HEK293 (cell line): ENCODE data around the gene CYP51A1.

Source experiments
- CTCF ChIA-PET: fragments of 350-600 bp; formaldehyde crosslinking; extraction: SDS; loops from one replicate; lab custom pipeline; 2021; ENCODE audit warnings: antibody characterized with exemption; lab: Yijun Ruan, JAX
- POLR2A ChIA-PET: fragments of 300-600 bp; formaldehyde crosslinking; extraction: SDS; loops from one replicate; lab custom pipeline; 2020; ENCODE audit warnings: antibody characterized with exemption, inconsistent platforms; lab: Yijun Ruan, JAX
- H3K27ac ChIP-seq: fragments of 200-500 bp; sonication (Bioruptor generic); 2 replicates; pipeline ENCODE4 v1.5.1; 2014; ENCODE audit warnings: low read depth, low read length, control low read depth, inconsistent platforms; ENCODE audit errors: extremely low read depth
- H3K36me3 ChIP-seq, 2 experiments: fragments of 200-500 bp in 1 of 2; sonication (Bioruptor generic) in 1 of 2; 1 replicate in 1 of 2; 2 replicates in 1 of 2; pipeline ENCODE4 v1.5.1; 2014 to 2017; ENCODE audit warnings: inconsistent platforms in 2 of 2, low read length in 2 of 2; ENCODE audit not compliant: control insufficient read depth in 2 of 2, insufficient read depth in 1 of 2
- H3K4me1 ChIP-seq: fragments of 200-500 bp; sonication (Bioruptor generic); 2 replicates; pipeline ENCODE4 v1.5.1; 2014; ENCODE audit warnings: mild to moderate bottlenecking, low read length, inconsistent platforms; ENCODE audit not compliant: control insufficient read depth, insufficient read depth
- H3K4me3 ChIP-seq: 2 replicates; pipeline ENCODE4 v1.5.1; 2011; ENCODE audit warnings: low read depth, mild to moderate bottlenecking, control low read depth, low read length, moderate library complexity
- H3K9me3 ChIP-seq: fragments of 200-500 bp; sonication (Bioruptor generic); 2 replicates; pipeline ENCODE4 v1.5.1; 2014; ENCODE audit warnings: low read depth, low read length, inconsistent platforms; ENCODE audit not compliant: control insufficient read depth, insufficient read depth
- GLI4 ChIP-seq: fragments of 450-650 bp; formaldehyde crosslinking; IDR thresholded peaks from 2 replicates; pipeline ENCODE4 v1.5.1; 2016; ENCODE audit warnings: missing biosample characterization, missing genetic modification characterization
- GLIS1 ChIP-seq: fragments of 450-650 bp; formaldehyde crosslinking; IDR thresholded peaks from 2 replicates; pipeline ENCODE4 v1.5.1; 2016; ENCODE audit warnings: missing biosample characterization, missing genetic modification characterization
- GLIS2 ChIP-seq: fragments of 450-650 bp; formaldehyde crosslinking; IDR thresholded peaks from 2 replicates; pipeline ENCODE4 v1.5.1; 2016; ENCODE audit warnings: missing biosample characterization, missing genetic modification characterization
- HOXC10 ChIP-seq: sonication (generic); formaldehyde crosslinking; IDR thresholded peaks from 2 replicates; pipeline ENCODE4 v1.8.1; 2023; ENCODE audit warnings: mild to moderate bottlenecking, missing genetic modification reagents
- KLF10 ChIP-seq: fragments of 450-650 bp; IDR thresholded peaks from 2 replicates; pipeline ENCODE4 v1.5.1; 2018; ENCODE audit warnings: missing biosample characterization, mild to moderate bottlenecking, missing genetic modification characterization
- KLF9 ChIP-seq: fragments of 450-650 bp; formaldehyde crosslinking; IDR thresholded peaks from 2 replicates; pipeline ENCODE4 v1.5.1; 2016; ENCODE audit warnings: missing biosample characterization, missing genetic modification characterization, low read depth
- SCRT1 ChIP-seq: fragments of 450-650 bp; formaldehyde crosslinking; IDR thresholded peaks from 2 replicates; pipeline ENCODE4 v1.5.1; 2016; ENCODE audit warnings: missing biosample characterization, missing genetic modification characterization, borderline replicate concordance
- SCRT2 ChIP-seq: fragments of 450-650 bp; formaldehyde crosslinking; IDR thresholded peaks from 2 replicates; pipeline ENCODE4 v1.5.1; 2016; ENCODE audit warnings: missing biosample characterization, missing genetic modification characterization
- SP3 ChIP-seq: fragments of 450-650 bp; formaldehyde crosslinking; IDR thresholded peaks from 2 replicates; pipeline ENCODE4 v1.5.1; 2016; ENCODE audit warnings: missing biosample characterization, missing genetic modification characterization
- ZBTB48 ChIP-seq: fragments of 450-650 bp; formaldehyde crosslinking; IDR thresholded peaks from 2 replicates; pipeline ENCODE4 v1.5.1; 2016; ENCODE audit warnings: missing biosample characterization, missing genetic modification characterization
- ZBTB8A ChIP-seq: fragments of 450-650 bp; formaldehyde crosslinking; IDR thresholded peaks from 2 replicates; pipeline ENCODE4 v1.5.1; 2016; ENCODE audit warnings: missing biosample characterization, missing genetic modification characterization
- ZEB2 ChIP-seq: fragments of 450-650 bp; formaldehyde crosslinking; IDR thresholded peaks from 2 replicates; pipeline ENCODE4 v1.5.1; 2016; ENCODE audit warnings: missing biosample characterization, missing genetic modification characterization
- ZFP37 ChIP-seq: fragments of 450-650 bp; formaldehyde crosslinking; IDR thresholded peaks from 2 replicates; pipeline ENCODE4 v1.5.1; 2016; ENCODE audit warnings: missing biosample characterization, missing genetic modification characterization
- ZFP69B ChIP-seq: fragments of 450-650 bp; formaldehyde crosslinking; IDR thresholded peaks from 2 replicates; pipeline ENCODE4 v1.5.1; 2016; ENCODE audit warnings: missing biosample characterization, missing genetic modification characterization
- ZIC2 ChIP-seq: fragments of 450-650 bp; formaldehyde crosslinking; IDR thresholded peaks from 2 replicates; pipeline ENCODE4 v1.5.1; 2016; ENCODE audit warnings: missing biosample characterization, missing genetic modification characterization
- ZNF114 ChIP-seq: fragments of 450-650 bp; formaldehyde crosslinking; IDR thresholded peaks from 2 replicates; pipeline ENCODE4 v1.5.0; 2017; ENCODE audit warnings: missing biosample characterization, missing genetic modification characterization
- ZNF138 ChIP-seq: fragments of 450-650 bp; formaldehyde crosslinking; IDR thresholded peaks from 2 replicates; pipeline ENCODE4 v1.5.1; 2016; ENCODE audit warnings: missing biosample characterization, missing genetic modification characterization, borderline replicate concordance
- ZNF140 ChIP-seq: fragments of 450-650 bp; formaldehyde crosslinking; IDR thresholded peaks from 2 replicates; pipeline ENCODE4 v1.5.1; 2016; ENCODE audit warnings: missing biosample characterization, missing genetic modification characterization
- ZNF2 ChIP-seq: fragments of 450-650 bp; formaldehyde crosslinking; IDR thresholded peaks from 2 replicates; pipeline ENCODE4 v1.5.1; 2016; ENCODE audit warnings: missing biosample characterization, missing genetic modification characterization
- ZNF501 ChIP-seq: fragments of 450-650 bp; formaldehyde crosslinking; IDR thresholded peaks from 2 replicates; pipeline ENCODE4 v1.5.1; 2016; ENCODE audit warnings: missing biosample characterization, missing genetic modification characterization
- ZNF555 ChIP-seq: fragments of 450-650 bp; formaldehyde crosslinking; conservative IDR thresholded peaks from 2 replicates; pipeline ENCODE4 v1.5.1; 2017; ENCODE audit warnings: missing biosample characterization, mild to moderate bottlenecking, missing genetic modification characterization, inconsistent platforms
- ZNF561 ChIP-seq: fragments of 450-650 bp; IDR thresholded peaks from 2 replicates; pipeline ENCODE4 v1.5.1; 2018; ENCODE audit warnings: missing biosample characterization, missing genetic modification characterization, borderline replicate concordance
- ZNF585B ChIP-seq: fragments of 450-650 bp; formaldehyde crosslinking; IDR thresholded peaks from 2 replicates; pipeline ENCODE4 v1.5.1; 2016; ENCODE audit warnings: missing biosample characterization, missing genetic modification characterization
- ZNF621 ChIP-seq: fragments of 450-650 bp; formaldehyde crosslinking; IDR thresholded peaks from 2 replicates; pipeline ENCODE4 v1.5.1; 2017; ENCODE audit warnings: missing biosample characterization, missing genetic modification characterization
- ZNF623 ChIP-seq: fragments of 450-650 bp; formaldehyde crosslinking; IDR thresholded peaks from 2 replicates; pipeline ENCODE4 v1.5.1; 2016; ENCODE audit warnings: missing biosample characterization, missing genetic modification characterization
- ZNF626 ChIP-seq: fragments of 450-650 bp; sonication (Bioruptor Pico); formaldehyde crosslinking; IDR thresholded peaks from 2 replicates; pipeline ENCODE4 v1.5.1; 2018; ENCODE audit warnings: missing biosample characterization, missing genetic modification characterization, inconsistent platforms
- ZNF654 ChIP-seq: fragments of 450-650 bp; formaldehyde crosslinking; IDR thresholded peaks from 2 replicates; pipeline ENCODE4 v1.5.1; 2016; ENCODE audit warnings: low read depth, missing biosample characterization, missing genetic modification characterization
- ZNF660 ChIP-seq: fragments of 450-650 bp; IDR thresholded peaks from 2 replicates; pipeline ENCODE4 v1.5.1; 2018; ENCODE audit warnings: missing biosample characterization, mild to moderate bottlenecking, missing genetic modification characterization
- ZNF768 ChIP-seq: fragments of 450-650 bp; formaldehyde crosslinking; IDR thresholded peaks from 2 replicates; pipeline ENCODE4 v1.5.1; 2018; ENCODE audit warnings: missing biosample characterization, mild to moderate bottlenecking, missing genetic modification characterization
- ZSCAN23 ChIP-seq: fragments of 450-650 bp; formaldehyde crosslinking; IDR thresholded peaks from 2 replicates; pipeline ENCODE4 v1.5.1; 2016; ENCODE audit warnings: missing biosample characterization, missing genetic modification characterization
- ZSCAN30 ChIP-seq: fragments of 450-650 bp; IDR thresholded peaks from 2 replicates; pipeline ENCODE4 v1.5.1; 2018; ENCODE audit warnings: missing biosample characterization, mild to moderate bottlenecking, missing genetic modification characterization, moderate library complexity
- ZXDB ChIP-seq: fragments of 450-650 bp; formaldehyde crosslinking; IDR thresholded peaks from 2 replicates; pipeline ENCODE4 v1.5.1; 2016; ENCODE audit warnings: missing biosample characterization, missing genetic modification characterization
- TF ChIP-seq, protein P1 (sequence below): fragments of 450-650 bp; formaldehyde crosslinking; IDR thresholded peaks from 2 replicates; pipeline ENCODE4 v1.5.1; 2016; ENCODE audit warnings: missing biosample characterization, missing genetic modification characterization
- TF ChIP-seq, protein P2 (sequence below): fragments of 450-650 bp; formaldehyde crosslinking; IDR thresholded peaks from 2 replicates; pipeline ENCODE4 v1.5.1; 2016; ENCODE audit warnings: missing biosample characterization, missing genetic modification characterization

The CYP51A1 gene

DNA sequence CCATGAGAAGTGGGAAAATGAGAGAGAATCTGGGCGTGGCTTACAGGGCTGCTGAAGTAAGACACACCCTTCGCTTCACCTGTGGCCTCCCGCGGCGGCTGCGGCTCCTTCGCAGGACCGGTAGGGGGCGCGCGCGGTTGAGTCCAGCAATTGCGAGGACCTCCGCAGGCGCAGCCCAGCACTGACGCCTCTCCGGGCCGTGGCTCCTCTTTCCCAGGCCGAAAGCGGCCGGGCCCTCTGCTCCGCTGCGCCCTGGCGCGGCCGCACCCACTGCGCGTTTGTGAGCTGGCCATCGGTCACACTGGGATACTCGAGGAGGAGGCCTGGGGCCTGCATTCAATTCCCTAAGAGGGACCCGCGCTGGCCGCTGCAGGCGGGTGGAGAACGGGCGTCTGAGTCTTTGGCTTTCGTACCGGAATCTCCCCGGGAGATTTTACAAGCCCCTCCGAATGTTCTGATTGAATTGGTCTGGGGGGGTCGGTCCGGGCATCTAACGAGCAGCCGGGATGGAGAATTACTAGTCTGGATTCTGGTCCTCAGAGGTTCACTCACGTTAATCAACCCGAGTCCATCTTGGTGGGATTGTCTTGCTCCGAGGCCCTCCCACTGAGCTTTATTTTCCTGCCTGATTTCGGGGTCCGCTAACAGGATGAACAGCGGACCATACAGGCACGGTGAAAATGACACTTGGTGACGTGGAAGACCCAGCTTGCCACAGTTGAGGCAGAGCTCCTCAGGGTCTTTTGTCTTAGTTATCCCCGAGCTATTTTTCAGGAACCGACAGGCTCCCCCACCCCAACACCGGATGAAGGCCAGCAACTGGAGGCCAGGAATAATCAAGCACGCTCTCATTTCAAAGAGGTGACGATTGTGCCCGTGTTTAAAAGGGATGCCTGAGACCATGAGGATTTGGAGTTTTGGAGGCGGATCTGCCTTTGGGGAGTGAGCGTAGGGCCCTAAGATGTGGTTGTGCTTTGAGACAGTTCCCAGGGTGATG lies 44.9 kb upstream of the CYP51A1 start, which contains the start of gene LRRD1:
TSS of gene LRRD1 (minus strand) at position 215 of the 997 bp plus-strand sequence. CDS start 13,940 bp downstream, outside the sequence.
- ChIA-PET CTCF (interaction anchor here (0.6 to 1.3 kb wide), 15 partner anchors 12 to 282 kb away, joined by 3 to 6 read pairs (median 3); no protein-coding TSS in a partner anchor), POLR2A (interaction anchor here (0.6 to 1.6 kb wide), 2 partner anchors 45 to 268 kb away, joined by 3 read pairs; partner anchors contain the start of genes CYP51A1 and GATAD1)
- no peaks in the 10 kb centered on the region for H3K36me3 ChIP-seq
- no peak for TF ChIP-seq ZNF585B
- TF ChIP-seq, protein P1, sequence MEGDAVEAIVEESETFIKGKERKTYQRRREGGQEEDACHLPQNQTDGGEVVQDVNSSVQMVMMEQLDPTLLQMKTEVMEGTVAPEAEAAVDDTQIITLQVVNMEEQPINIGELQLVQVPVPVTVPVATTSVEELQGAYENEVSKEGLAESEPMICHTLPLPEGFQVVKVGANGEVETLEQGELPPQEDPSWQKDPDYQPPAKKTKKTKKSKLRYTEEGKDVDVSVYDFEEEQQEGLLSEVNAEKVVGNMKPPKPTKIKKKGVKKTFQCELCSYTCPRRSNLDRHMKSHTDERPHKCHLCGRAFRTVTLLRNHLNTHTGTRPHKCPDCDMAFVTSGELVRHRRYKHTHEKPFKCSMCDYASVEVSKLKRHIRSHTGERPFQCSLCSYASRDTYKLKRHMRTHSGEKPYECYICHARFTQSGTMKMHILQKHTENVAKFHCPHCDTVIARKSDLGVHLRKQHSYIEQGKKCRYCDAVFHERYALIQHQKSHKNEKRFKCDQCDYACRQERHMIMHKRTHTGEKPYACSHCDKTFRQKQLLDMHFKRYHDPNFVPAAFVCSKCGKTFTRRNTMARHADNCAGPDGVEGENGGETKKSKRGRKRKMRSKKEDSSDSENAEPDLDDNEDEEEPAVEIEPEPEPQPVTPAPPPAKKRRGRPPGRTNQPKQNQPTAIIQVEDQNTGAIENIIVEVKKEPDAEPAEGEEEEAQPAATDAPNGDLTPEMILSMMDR (tag by site-specific recombination) = peak; percentile 82
- peak; percentile 52; the same call in 1 of the 2 replicates for TF ChIP-seq ZNF501 (tag by site-specific recombination)
- TF ChIP-seq ZFP69B (tag by site-specific recombination) = no peak
- 0 out of 2 replicates have a peak, but pooled peaks have one; percentile 30 for TF ChIP-seq ZIC2 (tag by site-specific recombination)
- no peak for TF ChIP-seq ZNF114
- TF ChIP-seq SCRT1 (tag by site-specific recombination) = peak; percentile 68; the same call in 1 of the 2 replicates
- TF ChIP-seq ZBTB8A (tag by site-specific recombination) = 0 out of 2 replicates have a peak, but pooled peaks have one; percentile 37
- TF ChIP-seq ZEB2 (tag by site-specific recombination) = peak; percentile 91
- TF ChIP-seq GLI4 (tag by site-specific recombination) = no peak
- peak; percentile 74; the same call in 1 of the 2 replicates for TF ChIP-seq ZNF561 (tag by site-specific recombination)
- TF ChIP-seq SCRT2 (tag by site-specific recombination) = peak; percentile 94
- no peak for TF ChIP-seq ZNF555 (tag by site-specific recombination)
- 0 out of 2 replicates have a peak, but pooled peaks have one; percentile 32 for TF ChIP-seq ZFP37 (tag by site-specific recombination)
- TF ChIP-seq ZNF623 (tag by site-specific recombination) = no peak
- peak; percentile 90 for TF ChIP-seq GLIS1
- no peak for TF ChIP-seq ZNF621 (tag by site-specific recombination)
- TF ChIP-seq ZNF138 (tag by site-specific recombination) = no peak
- peak; percentile 20; the same call in 1 of the 2 replicates for TF ChIP-seq SP3
- TF ChIP-seq ZBTB48 (tag by site-specific recombination) = no peak
- TF ChIP-seq ZNF626 = no peak
- peak; percentile 53 for TF ChIP-seq ZSCAN30 (tag by site-specific recombination)
- peak; percentile 54; the same call in 1 of the 2 replicates for TF ChIP-seq ZNF2 (tag by site-specific recombination)
- 0 out of 2 replicates have a peak, but pooled peaks have one; percentile 25 for TF ChIP-seq KLF10 (tag by site-specific recombination)
- peak; percentile 84 for TF ChIP-seq KLF9 (tag by site-specific recombination)
- 0 out of 2 replicates have a peak, but pooled peaks have one; percentile 17 for TF ChIP-seq ZNF660
- TF ChIP-seq ZNF140 = peak; percentile 28; the same call in 1 of the 2 replicates
- TF ChIP-seq ZNF768 = peak; percentile 5; the same call in 1 of the 2 replicates
- no peak for TF ChIP-seq ZSCAN23 (tag by site-specific recombination)
- peak; percentile 66 for TF ChIP-seq GLIS2 (tag by site-specific recombination)
- TF ChIP-seq ZNF654 (tag by site-specific recombination) = peak; percentile 48
- TF ChIP-seq ZXDB = 0 out of 2 replicates have a peak, but pooled peaks have one; percentile 37
- TF ChIP-seq, protein P2, sequence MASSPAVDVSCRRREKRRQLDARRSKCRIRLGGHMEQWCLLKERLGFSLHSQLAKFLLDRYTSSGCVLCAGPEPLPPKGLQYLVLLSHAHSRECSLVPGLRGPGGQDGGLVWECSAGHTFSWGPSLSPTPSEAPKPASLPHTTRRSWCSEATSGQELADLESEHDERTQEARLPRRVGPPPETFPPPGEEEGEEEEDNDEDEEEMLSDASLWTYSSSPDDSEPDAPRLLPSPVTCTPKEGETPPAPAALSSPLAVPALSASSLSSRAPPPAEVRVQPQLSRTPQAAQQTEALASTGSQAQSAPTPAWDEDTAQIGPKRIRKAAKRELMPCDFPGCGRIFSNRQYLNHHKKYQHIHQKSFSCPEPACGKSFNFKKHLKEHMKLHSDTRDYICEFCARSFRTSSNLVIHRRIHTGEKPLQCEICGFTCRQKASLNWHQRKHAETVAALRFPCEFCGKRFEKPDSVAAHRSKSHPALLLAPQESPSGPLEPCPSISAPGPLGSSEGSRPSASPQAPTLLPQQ (tag by site-specific recombination) = no peak
- TF ChIP-seq HOXC10 (CRISPR knock-in tag) = no peak

More for the DNA sequence above, 44.9 kb upstream of the CYP51A1 start, which contains the start of gene LRRD1:
- peak within 1 kb of the TSS; percentile 36 for H3K4me3 ChIP-seq
- H3K4me1 ChIP-seq = 0 out of 2 replicates have a peak, but pooled peaks cover 2% of the 10 kb centered on the region
- H3K27ac ChIP-seq = no peak within 1 kb of the TSS
- no peaks in the 10 kb centered on the region for H3K9me3 ChIP-seq
